GM20431 (cell line): ENCODE measurements around the gene TCF12.

Experiments used
- in situ Hi-C: fragments of 300-500 bp; cut with MseI, MboI; formaldehyde crosslinking; loops from one replicate; pipeline ENCODE4 v1.15.0; 2020; ENCODE audit warnings: low sequenced_read_pairs; ENCODE audit not compliant: unreplicated experiment

TCF12 gene

DNA sequence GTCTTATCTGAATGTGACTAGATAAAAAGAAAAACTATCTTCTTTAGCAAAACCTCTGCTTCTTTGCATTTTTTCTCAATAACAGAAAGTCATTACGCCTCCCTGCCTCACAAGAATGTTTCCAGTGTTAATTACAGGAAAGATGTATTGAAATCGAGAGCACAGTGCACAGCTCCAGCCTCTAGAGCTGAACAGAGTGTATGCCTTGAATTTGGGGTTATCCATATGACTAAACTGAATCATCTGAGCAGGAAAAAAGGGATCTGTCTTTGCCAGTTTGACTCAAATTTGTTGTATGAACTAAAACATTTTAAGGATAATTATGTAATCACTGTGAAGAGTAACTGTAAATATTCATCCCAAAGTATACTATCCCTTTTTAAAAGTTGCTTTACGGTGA lies 308.7 kb downstream of the TCF12 start:
- in situ Hi-C loops = no loop called here

DNA sequence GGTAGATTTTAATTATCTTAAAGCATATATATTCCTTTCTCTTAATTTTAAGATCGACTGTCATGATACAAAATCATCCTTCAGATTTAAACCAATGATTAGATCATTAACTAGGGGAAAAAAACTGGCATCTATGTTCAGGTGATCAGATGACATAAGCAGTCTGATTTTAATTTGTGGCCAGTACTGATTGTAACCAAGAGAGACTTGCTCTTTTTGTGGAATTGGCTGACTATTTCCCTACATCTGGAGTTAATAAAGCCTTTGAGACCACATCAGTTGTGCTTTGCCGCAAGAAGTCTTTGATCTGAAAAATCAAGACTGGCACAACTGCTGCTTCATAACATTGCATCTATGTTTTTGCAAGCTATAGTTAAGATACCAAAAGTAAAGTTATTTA lies 309.5 kb downstream of the TCF12 start:
- in situ Hi-C loops = no loop called here

DNA sequence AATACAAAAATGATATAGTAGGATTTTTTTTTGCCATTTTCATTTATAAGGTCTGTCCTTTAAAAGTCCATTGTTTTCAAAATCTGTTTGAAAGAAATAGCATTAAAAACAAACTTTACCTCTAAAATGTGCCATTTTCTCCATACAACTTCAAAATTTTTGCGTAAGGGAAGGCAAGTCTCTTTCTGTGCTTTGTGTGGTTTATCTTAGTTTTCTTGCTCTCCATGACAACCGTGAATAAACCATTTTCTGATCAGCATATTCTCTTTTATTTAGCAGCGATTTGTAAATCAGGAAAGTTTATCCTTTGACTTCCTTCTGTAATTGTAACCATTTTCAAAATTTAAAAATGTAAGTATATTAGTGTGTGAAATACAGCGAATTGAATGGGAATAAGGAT lies 310.0 kb downstream of the TCF12 start:
- in situ Hi-C loops = no loop called here

DNA sequence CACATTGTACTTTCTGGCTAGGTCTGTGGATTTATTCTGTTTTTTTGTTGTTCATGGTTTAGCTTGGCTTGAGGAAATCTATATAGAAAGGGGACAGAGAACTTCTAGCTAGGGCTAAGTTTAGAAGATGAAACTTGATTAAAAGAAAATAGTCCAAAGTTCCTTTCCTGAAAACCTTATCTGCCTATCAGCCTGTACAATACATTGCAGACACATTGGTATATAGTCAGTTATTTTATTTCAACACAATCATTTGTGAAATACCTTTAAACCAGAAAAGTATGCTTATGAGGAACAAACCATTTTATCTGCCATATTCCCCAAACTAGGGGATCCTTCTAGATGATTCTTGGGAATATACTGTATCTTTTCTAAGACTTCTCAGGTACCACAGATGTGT lies 310.6 kb downstream of the TCF12 start:
- in situ Hi-C loops = no loop called here

DNA sequence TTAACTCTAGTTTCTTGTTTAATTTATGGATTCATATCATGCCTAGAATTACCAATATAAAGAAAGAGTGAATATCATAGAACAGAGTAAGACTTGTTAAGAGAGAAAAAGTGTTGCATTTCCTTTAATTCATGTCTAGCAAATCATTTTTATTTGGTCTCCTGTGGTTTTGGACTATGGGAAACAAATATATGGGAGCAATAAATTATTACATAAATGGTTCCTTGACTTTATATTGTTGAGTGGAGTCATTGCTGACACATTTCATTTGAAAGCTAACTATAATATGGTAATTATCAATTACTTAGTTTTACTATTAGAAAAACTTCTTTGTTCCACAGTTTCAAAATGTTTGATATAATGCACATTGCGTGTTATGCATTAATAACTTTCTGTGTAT lies 313.1 kb downstream of the TCF12 start:
- in situ Hi-C loops = no loop called here

DNA sequence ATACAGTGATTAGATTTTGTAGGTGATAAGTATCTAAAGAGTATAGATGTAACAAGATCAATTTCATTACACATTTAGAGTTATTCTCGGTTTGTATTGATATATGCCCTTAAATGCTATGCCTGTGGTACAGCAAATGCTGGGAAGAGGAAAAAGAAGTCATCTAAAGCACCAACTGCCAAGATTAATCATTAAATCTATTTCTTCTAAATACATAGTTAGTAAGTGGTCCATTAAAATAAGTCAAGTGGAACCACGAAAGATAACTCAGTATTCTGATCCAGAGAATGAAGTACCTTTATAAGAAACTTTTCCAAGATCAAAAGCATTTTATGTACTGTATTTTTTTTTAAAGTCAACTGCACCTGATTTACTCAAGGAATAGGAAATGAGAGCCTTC lies 315.7 kb downstream of the TCF12 start:
- in situ Hi-C loops = no loop called here

DNA sequence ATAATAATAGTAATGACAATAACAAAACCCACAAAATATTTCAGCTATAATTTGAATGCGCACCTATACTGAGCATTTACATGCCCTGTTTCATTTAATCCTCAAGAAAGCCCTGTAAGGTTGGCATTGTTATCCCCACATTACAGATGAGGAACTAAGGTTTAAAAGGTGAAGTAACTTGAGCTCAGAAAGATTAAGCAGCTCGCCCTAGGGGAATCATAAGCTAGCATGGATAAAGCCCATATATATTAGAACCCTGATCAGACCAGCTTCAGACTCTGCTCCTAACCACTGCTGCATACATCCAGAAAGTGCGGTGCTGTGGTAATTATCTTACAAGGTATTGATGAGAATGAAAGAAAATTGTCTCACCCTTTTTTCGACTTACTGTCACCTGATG lies 316.7 kb downstream of the TCF12 start:
- in situ Hi-C loops = no loop called here

DNA sequence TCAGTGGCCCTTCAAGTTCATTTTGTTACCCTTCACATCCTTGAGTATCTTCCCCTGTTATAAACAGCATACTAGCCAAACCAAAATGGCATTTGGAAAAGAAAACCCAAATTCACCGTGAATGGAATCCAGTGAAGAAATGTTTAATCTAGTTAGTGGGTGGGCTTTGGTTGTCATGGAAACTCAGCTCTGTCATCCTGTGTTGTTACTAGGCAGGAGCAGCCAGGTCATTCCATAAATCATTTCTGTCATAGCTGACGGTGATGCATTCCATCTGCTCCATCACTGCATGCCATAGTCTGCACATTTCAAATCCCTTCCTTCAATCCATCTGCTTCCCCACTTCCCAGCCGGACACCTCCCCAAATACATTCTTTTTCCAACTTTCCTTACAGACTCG lies 317.4 kb downstream of the TCF12 start:
- in situ Hi-C loops = no loop called here

DNA sequence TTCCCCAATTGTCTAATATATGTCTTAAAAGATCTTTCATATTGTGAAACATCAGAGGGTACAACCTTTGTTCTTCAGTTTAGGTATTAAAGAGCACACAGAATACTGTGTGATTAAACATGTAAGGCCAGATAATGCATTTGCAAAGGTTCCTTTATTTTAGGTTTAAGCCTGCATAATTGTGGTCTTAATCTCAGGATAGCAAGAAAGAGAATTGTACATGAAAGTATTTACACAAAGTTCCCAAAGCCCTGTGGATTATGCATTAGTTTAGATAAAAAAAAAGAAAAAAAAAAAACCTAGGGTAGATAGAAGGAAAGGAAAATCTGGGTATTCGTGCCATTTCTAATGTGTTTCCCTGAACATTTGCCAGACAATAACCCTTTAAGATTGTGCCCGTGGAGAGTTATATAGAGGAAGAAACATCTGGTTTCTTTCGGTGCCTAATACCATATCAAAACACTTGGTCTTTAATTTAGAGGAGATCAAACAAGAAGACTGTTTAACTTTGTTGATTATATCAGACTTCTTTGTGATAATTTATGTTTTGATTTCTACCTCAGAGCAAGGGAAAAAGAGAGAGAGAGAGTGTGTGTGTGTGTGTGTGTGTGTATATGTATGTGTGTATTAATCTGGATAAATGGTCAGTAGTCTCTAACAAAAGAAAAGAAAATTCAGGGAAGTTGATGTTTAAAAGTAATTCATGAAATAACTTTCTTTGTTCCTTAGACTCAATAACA lies 318.3 kb downstream of the TCF12 start:
- in situ Hi-C loops = no loop called here

DNA sequence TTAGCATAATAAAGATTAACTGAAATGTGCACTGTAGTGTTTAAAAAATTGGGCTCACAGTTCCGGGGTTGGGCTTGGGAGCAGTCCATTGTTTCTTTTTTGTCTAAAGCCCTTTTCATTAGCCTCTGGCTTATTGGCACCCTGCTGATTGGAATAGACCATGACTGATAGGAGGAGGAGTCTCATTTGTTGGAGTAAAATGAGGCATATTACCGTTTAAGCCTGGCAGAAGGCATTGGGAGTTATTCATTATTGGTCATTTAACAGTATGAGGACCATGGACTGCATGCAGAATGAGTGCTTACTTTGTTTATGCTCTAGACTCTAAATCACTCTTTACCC lies 318.8 kb downstream of the TCF12 start:
- in situ Hi-C loops = no loop called here

DNA sequence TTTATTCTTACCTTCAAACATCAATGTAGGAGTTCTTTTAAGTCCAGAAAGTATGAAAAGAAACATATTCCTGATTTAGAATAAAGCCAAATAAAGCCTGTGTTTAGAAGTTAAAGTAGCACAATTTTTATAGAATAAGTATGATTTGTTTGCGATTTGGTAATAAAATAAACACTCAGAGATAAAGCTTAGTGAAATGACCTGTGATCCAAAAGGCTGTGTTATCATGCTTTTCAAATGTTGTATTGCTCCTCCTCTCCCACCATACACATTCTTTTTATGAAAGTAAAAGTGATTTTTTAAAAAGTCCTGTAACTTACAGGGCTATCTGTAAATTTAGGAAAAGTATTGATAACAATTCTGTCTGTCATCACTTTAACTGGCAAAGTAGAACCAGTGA lies 319.2 kb downstream of the TCF12 start:
- in situ Hi-C loops = no loop called here

DNA sequence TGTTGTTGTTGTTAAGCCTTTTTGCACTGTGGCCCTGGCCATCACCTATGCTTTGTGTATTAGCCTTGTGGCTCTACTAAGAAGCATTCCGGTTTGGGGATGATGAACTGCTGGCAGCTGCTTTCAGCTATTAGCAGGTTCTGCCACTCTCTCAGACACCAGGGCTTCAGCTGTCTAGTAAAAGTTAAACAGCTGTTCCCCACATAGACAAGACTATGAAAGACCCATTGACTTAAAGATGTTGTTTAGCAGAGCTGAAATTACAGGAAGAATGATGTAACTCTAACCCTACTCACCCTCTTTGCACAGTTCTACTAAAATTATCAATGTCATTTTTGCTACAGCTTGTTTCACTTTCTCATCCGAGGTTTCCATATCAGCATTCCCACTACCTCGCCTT lies 326.7 kb downstream of the TCF12 start:
- in situ Hi-C loops = no loop called here

DNA sequence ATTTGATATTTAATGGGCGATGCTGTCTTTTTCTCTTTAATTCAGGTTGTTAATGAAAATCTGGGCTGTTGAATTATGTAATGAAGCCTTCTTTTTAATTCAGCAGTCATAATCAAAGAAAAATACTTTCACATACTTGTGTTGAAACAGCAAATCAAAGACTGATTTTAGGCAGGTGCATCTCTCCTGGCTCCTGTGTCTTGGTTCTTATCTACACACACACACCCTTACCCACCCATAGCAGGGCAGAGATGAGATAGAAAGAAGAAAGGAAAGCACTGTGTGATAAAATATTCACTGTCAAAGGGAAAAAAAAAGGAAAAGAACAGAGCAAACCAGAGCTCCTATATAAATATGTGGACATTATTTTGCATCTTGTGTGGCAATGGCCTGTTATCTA lies 327.3 kb downstream of the TCF12 start:
- in situ Hi-C loops = no loop called here

DNA sequence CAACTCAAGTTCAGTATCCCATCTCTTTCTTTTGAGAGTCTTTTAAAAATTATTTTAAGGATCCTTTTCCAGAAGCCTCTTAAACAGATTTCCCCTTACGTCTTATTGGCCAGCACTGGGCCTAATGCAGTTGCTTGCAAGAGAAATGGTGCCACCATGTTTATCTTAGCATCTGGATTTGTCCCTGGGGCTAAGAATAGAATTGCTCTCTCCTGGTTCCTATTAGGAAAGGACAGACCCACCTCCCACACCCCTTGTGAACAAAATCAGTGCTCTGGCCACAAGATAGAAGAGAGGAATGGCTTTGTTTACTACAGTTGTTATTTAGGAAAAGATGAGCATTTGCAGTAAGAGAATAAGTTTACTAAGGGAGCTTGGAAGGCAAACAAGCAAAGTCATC lies 329.6 kb downstream of the TCF12 start:
- in situ Hi-C loops = no loop called here

DNA sequence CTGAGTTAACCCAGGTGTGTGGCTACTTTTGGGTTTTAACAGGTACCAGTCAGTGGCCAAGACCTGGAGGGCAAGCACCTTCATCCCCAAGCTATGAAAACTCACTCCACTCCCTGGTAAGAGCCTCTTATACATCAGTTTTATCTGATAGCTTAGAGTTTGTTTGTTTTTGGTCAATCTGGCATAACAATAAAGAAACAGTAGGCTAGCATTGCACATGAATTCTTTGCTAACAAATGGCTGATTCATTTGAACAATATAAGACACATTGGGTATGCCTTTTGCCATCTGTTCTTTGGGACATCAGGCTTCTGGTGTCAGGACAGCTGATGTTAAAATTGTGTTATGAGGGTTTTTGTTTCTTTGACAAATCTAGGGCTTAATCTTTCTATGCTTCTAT lies 332.9 kb downstream of the TCF12 start:
- in situ Hi-C loops = no loop called here

DNA sequence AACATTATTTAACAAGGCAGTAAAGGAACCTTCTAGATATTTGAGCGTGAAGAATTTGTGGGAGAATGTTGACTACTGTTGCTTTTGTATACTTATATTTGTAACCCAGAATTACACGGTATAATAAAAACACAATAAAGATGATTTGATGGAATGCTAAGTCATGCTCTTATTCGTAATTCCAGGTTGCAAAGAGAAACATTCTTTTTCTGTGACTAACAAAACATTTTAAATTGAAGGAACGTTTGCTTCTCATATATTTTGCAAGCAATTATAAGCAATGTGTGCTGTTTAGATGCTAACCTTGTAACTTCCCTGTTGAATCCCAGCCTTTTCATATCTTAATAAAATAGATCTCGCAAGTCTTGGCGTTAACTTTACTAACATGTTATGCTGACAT lies 333.5 kb downstream of the TCF12 start:
- in situ Hi-C loops = no loop called here

DNA sequence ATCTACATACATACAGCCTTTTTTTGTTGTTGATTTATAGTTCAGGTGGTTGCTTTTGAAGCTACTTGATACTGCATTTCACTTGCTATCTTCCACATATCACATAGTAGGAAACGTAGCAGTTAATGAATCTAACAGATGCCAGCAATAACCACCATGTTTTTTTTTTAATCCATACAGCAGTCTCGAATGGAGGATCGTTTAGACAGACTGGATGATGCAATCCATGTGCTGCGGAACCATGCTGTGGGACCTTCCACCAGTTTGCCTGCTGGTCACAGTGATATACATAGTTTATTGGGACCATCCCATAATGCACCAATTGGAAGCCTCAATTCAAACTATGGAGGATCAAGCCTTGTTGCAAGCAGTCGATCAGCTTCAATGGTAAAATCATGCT lies 334.6 kb downstream of the TCF12 start:
- in situ Hi-C loops = no loop called here

DNA sequence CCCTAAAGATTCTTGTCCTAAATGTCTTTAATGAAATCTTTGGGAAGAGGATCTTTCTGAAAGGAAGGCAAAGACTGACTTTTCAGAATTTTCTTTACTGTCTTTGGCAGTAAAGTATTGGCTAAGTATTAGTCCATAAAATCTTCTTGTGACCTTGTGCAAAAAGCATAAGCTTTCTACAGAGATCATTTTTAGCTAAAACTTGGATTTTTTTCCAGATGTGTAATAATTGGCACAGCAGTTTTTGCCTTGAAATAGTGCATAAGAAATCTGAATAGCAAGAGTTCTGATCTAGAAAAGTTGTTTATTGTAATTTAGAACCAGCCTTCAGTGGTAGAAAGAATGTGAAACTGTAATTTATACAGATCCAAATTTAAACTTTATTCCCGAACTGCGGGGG lies 335.1 kb downstream of the TCF12 start:
- in situ Hi-C loops = no loop called here

DNA sequence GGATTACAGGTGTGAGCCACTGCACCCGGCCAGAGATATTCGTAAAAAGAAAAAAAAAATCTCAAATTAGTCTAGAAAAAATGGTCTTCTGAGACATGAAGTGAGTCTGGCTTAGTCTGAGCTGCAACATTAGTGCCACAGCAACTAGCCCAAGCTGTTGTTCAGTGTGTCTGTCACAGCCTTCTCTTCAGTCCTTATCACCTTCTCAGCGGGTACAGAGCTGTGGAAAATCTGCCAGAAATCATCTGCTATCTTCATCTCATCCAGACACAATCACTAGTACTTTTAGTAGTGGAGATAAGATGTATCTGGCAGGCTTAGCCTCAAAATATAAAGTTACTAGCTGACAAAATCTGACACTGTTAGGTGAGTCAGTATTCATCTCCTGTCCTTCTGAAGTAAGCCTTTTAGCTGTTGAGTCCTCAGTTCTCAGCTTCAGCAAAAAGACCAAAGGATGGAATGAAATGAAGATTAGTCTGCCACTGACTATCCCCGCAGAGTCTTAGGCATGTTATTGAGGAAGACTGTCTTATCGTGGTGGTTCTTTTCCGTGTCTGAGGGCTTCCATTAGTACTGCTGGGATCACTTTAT lies 337.4 kb downstream of the TCF12 start:
- in situ Hi-C loops = no loop called here

DNA sequence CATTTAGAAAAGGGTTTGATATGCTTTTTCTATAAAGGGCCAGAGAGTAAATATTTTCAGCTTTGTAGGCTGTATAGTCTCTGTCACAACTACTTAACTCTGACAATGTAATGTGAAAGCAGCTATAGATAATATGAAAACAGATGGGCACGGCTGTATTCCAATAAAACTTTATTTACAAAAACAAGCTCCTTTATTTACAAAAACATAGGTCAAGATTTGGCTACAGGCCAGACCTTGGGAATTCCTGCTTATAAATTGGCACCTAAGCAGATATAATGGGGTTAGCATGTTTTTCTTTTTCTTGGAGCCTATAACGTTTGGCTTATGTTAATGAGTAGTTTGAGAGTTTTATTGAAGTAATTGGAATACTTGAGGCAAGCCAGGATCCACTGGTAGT lies 338.5 kb downstream of the TCF12 start:
- in situ Hi-C loops = no loop called here

DNA sequence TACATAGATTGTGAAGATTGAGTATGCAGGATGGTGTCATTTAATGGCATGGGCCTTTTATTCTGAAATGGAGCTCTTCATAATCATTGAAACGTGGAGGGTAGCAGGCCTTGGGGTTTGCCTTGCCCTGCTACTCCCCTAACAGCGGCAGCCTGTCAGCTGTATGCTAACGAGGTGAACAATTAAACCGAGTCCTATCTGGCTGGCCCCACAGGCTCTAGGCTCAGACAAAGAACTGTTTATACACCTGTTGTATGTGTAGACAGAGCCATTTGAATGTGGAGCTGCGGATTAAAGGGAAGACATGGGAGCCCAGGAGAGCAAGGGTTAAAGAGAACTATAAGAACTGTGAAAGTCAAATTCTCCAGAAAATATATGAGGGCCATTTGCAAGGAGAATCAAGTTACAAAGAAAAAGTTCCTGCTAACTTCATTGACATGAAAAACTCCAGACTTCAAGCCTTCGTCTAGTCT lies 341.2 kb downstream of the TCF12 start:
- in situ Hi-C loops = no loop called here

DNA sequence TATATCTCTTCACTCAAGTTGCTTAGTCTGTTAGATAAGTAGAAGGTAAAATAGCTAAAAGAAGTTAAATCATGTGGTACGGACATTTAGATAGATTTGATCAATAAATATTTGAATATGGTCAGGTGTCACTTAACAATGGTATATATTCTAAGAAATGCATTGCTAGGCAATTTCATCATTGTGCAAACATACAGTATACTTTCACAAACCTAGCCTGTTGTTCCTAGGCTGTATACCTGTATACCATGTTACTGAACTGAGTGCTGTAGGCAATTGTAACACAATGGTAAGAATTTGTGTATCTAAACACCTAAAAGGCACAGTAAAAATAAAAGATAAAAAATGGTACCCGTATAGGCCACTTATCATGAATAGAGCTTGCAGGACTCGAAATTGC lies 345.1 kb downstream of the TCF12 start:
- in situ Hi-C loops = no loop called here
